ENCODE data around the gene GPR4.

GPR4 gene

GRCh38 chr19:45547965-45548609 is 53.9 kb downstream of the GPR4 start:
- DNase-seq (ENCODE audit: low spot score), result peak; percentile 97

GRCh38 chr19:45547211-45547770 is 54.7 kb downstream of the GPR4 start:
- DNase-seq (ENCODE audit: low spot score), result no peak

GRCh38 chr19:45542234-45542668 is 59.8 kb downstream of the GPR4 start:
- DNase-seq (ENCODE audit: low spot score), result peak; percentile 49
